Natural killer cell treated with Interleukin-12 subunit alpha and Interleukin-12 subunit beta and Interleukin-15 and Interleukin-18, amount 100 ng/mL, for 72 hours (primary cell): ENCODE measurements around the gene CSNK1D. TPM values are rescaled to one million over a fixed set of nuclear protein-coding genes. Genes with fewer than 3 reads are reported as not detected.

ENCODE experiments used
- ATAC-seq, 2 donors: fragments of 150-1000 bp; cut with Tn5 transposase in 1 of 2; sonication (Bioruptor Pico), chemical (Tn5 transposase) in 1 of 2; 2 replicates each; pipeline ENCODE4 v1.10.0; 2021
- DNase-seq: peaks from one replicate; pipeline ENCODE4 v3.0.0; 2022; ENCODE audit warnings: low spot score
- H3K27ac Mint-ChIP-seq, 2 donors: 1 replicate in 1 of 2; 2 replicates in 1 of 2; pipeline ENCODE4 v1.8.0; 2022; ENCODE audit warnings: mixed read lengths in 2 of 2, mild to moderate bottlenecking in 1 of 2, moderate library complexity in 1 of 2
- H3K27me3 Mint-ChIP-seq, 2 donors: 1 replicate in 1 of 2; 2 replicates in 1 of 2; pipeline ENCODE4 v1.8.0; 2022; ENCODE audit warnings: mixed read lengths in 2 of 2
- H3K36me3 Mint-ChIP-seq: one replicate; pipeline ENCODE4 v1.8.0; 2022; ENCODE audit warnings: mixed read lengths
- H3K4me1 Mint-ChIP-seq, 2 donors: 1 replicate in 1 of 2; 2 replicates in 1 of 2; pipeline ENCODE4 v1.8.0; 2022; ENCODE audit warnings: low read depth in 2 of 2, mixed read lengths in 2 of 2, mild to moderate bottlenecking in 1 of 2
- H3K4me3 Mint-ChIP-seq: one replicate; pipeline ENCODE4 v1.8.0; 2022; ENCODE audit warnings: mixed read lengths
- H3K9me3 Mint-ChIP-seq: 2 replicates; pipeline ENCODE4 v1.8.0; 2022; ENCODE audit warnings: mixed read lengths
- total RNA-seq, 2 donors: library from RNA; stranded (reverse); gene quantifications; one replicate each; pipeline ENCODE4 v1.2.3, GENCODE V29; 2022

CSNK1D gene
- total RNA-seq, 2 donors from 2014 or later, result 160 to 215 TPM

GRCh38 chr17:82315703-82316358 is 42.3 kb upstream of the CSNK1D start:
- Mint-ChIP-seq H3K27ac (peak overlapping the region in 1 of 2 donors; percentile 45), H3K4me3 (peak overlapping the region; percentile 84), H3K4me1 (peaks cover 12 to 19% of the 10 kb centered on the region in 2 donors), H3K36me3 (no peaks in the 10 kb centered on the region), H3K9me3 (no peaks in the 10 kb centered on the region), H3K27me3 (no peaks in the 10 kb centered on the region)
- DNase-seq, result no peak
- ATAC-seq, result peak; percentile 65 to 76

- no peak for ATAC-seq
- Mint-ChIP-seq H3K4me3 (peak overlapping the region; percentile 84), H3K4me1 (peaks cover 12 to 22% of the 10 kb centered on the region in 2 donors), H3K9me3 (no peaks in the 10 kb centered on the region), H3K36me3 (no peaks in the 10 kb centered on the region), H3K27me3 (no peaks in the 10 kb centered on the region), H3K27ac (no peak overlapping the region)
- no peak for DNase-seq
These were observed 41.5 kb upstream of the CSNK1D start for GRCh38 chr17:82314727-82315605.

- Mint-ChIP-seq H3K4me1 (peaks cover 12 to 23% of the 10 kb centered on the region in 2 donors), H3K4me3 (peak overlapping the region; percentile 6), H3K9me3 (no peaks in the 10 kb centered on the region), H3K36me3 (no peaks in the 10 kb centered on the region), H3K27me3 (no peaks in the 10 kb centered on the region), H3K27ac (peak overlapping the region in 1 of 2 donors; percentile 50)
- no peak for ATAC-seq
- DNase-seq, result no peak
These were observed 40.7 kb upstream of the CSNK1D start for GRCh38 chr17:82314012-82314726.

GRCh38 chr17:82313195-82314011 is 39.9 kb upstream of the CSNK1D start:
- Mint-ChIP-seq H3K27ac (peak overlapping the region in 1 of 2 donors; percentile 50), H3K9me3 (no peaks in the 10 kb centered on the region), H3K4me3 (peak overlapping the region; percentile 6), H3K4me1 (peaks cover 18 to 29% of the 10 kb centered on the region in 2 donors), H3K36me3 (no peaks in the 10 kb centered on the region), H3K27me3 (no peaks in the 10 kb centered on the region)
- no peak for ATAC-seq
- DNase-seq, result no peak

- Mint-ChIP-seq H3K36me3 (no peaks in the 10 kb centered on the region), H3K4me3 (no peak overlapping the region), H3K27me3 (no peaks in the 10 kb centered on the region), H3K9me3 (no peaks in the 10 kb centered on the region), H3K27ac (no peak overlapping the region), H3K4me1 (peaks cover 19 to 31% of the 10 kb centered on the region in 2 donors)
- ATAC-seq (no peak), DNase-seq (no peak)
These were observed 38.5 kb upstream of the CSNK1D start for GRCh38 chr17:82311971-82312370.

- Mint-ChIP-seq H3K4me3 (no peak overlapping the region), H3K36me3 (no peaks in the 10 kb centered on the region), H3K4me1 (peaks cover 26 to 31% of the 10 kb centered on the region in 2 donors), H3K27me3 (no peaks in the 10 kb centered on the region), H3K9me3 (no peaks in the 10 kb centered on the region), H3K27ac (no peak overlapping the region)
- DNase-seq (no peak), ATAC-seq (no peak)
These were observed 37.4 kb upstream of the CSNK1D start for GRCh38 chr17:82310877-82311276.

GRCh38 chr17:82309656-82310570 is 36.4 kb upstream of the CSNK1D start:
- DNase-seq (no peak), ATAC-seq (no peak)
- Mint-ChIP-seq H3K36me3 (no peaks in the 10 kb centered on the region), H3K9me3 (no peaks in the 10 kb centered on the region), H3K4me3 (no peak overlapping the region), H3K27ac (peak overlapping the region in 1 of 2 donors; percentile 67), H3K4me1 (peaks cover 30 to 32% of the 10 kb centered on the region in 2 donors), H3K27me3 (no peaks in the 10 kb centered on the region)

GRCh38 chr17:82305727-82306300 is 32.3 kb upstream of the CSNK1D start:
- Mint-ChIP-seq H3K36me3 (no peaks in the 10 kb centered on the region), H3K27me3 (no peaks in the 10 kb centered on the region), H3K4me1 (peaks cover 51 to 52% of the 10 kb centered on the region in 2 donors), H3K27ac (peak overlapping the region; percentile 6 to 81), H3K9me3 (no peaks in the 10 kb centered on the region), H3K4me3 (peak overlapping the region; percentile 53)
- no peak for DNase-seq
- peak; percentile 59 to 60 for ATAC-seq

- H3K36me3 Mint-ChIP-seq, result no peaks in the 10 kb centered on the region
- peak overlapping the region; percentile 53 for H3K4me3 Mint-ChIP-seq
- no peaks in the 10 kb centered on the region for H3K27me3 Mint-ChIP-seq
- no peaks in the 10 kb centered on the region for H3K9me3 Mint-ChIP-seq
- no peak for ATAC-seq
- peaks cover 56 to 59% of the 10 kb centered on the region in 2 donors for H3K4me1 Mint-ChIP-seq
- no peak for DNase-seq
- H3K27ac Mint-ChIP-seq, result peak overlapping the region; percentile 6 to 81
These were observed 31.6 kb upstream of the CSNK1D start for GRCh38 chr17:82304826-82305726.

- DNase-seq (no peak), ATAC-seq (no peak)
- H3K27me3 Mint-ChIP-seq, result no peaks in the 10 kb centered on the region
- peak overlapping the region; percentile 35 to 88 for H3K27ac Mint-ChIP-seq
- no peaks in the 10 kb centered on the region for H3K9me3 Mint-ChIP-seq
- peak overlapping the region; percentile 67 for H3K4me3 Mint-ChIP-seq
- peaks cover 62 to 68% of the 10 kb centered on the region in 2 donors for H3K4me1 Mint-ChIP-seq
- H3K36me3 Mint-ChIP-seq, result no peaks in the 10 kb centered on the region
These were observed 30.7 kb upstream of the CSNK1D start for GRCh38 chr17:82303944-82304808.
